Peyer's patch (tissue), 4 donors: ENCODE measurements around the gene RBMS2.

Experiments used
- CTCF ChIP-seq, 6 experiments: fragments of 450-650 bp in 4 of 6; fragments of 200-600 bp in 2 of 6; sonication (generic) in 1 of 6; IDR thresholded peaks; one replicate each; pipeline ENCODE4 v1.5.1; 2017 to 2019; ENCODE audit warnings: antibody characterized with exemption in 6 of 6, mild to moderate bottlenecking in 3 of 6, moderate library complexity in 1 of 6
- POLR2A ChIP-seq, 2 donors: fragments of 450-650 bp; IDR thresholded peaks; one replicate each; pipeline ENCODE4 v1.5.1; 2017; ENCODE audit warnings: antibody characterized with exemption in 2 of 2, mild to moderate bottlenecking in 2 of 2, moderate library complexity in 2 of 2

DNA sequence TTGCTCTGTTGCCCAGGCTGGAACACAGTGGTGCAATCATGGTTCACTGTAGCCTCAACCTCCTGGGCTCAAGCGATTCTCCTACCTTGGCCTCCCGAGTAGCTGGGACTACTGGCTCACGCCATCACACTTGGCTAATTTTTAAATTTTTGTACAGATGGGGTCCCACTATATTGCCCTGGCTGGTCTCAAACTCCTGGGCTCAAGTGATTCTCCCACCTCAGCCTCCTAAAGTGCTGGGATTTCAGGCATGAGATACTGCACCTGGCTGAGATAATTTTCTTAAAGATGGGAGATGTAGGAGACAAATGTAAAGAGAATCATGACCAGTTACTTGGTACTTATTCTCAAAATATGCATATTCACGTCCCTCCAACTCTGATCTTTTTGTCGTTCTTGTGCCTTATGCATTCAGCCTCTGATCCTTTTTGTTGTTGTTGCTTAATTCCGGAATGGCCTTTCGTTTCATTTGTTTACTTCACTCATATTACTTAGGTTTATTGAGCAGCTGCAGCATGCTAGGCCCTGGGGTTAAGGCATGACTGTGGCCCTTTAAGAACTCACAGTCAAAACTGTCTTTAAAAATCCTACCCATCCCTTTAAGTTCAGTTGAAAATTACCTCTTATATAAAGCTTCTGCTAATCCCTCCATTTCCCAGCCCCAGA is 8.9 kb downstream of the RBMS2 start:
- no peak for TF ChIP-seq CTCF (IDR thresholded peaks at IDR 0.05)
- no peak for TF ChIP-seq POLR2A (IDR thresholded peaks at IDR 0.05)
